Psoas muscle (tissue), 8 donors: ENCODE results near the gene VDAC1. TPM values are rescaled to one million over a fixed set of nuclear protein-coding genes. Genes with fewer than 3 reads are reported as not detected.

ENCODE experiments used
- ATAC-seq, 4 donors: fragments of 200-7000 bp; cut with Tn5 transposase; one replicate each; pipeline ENCODE4 v1.9.1; 2020; ENCODE audit warnings: moderate library complexity in 3 of 4, mild to moderate bottlenecking in 2 of 4
- DNase-seq, 2 donors: peaks; one replicate each; pipeline ENCODE4 v3.0.0-alpha.2; 2020
- H3K27ac ChIP-seq: fragments of 200-600 bp; one replicate; pipeline ENCODE4 v1.8.0; 2022
- H3K27me3 ChIP-seq, 3 donors: fragments of 200-600 bp in 1 of 3; one replicate each; pipeline versions ENCODE4 v1.6.1 to v1.8.0; 2013 to 2022; ENCODE audit warnings: low read length in 2 of 3, mild to moderate bottlenecking in 2 of 3, moderate library complexity in 1 of 3; ENCODE audit not compliant: insufficient read depth in 3 of 3
- H3K36me3 ChIP-seq, 2 donors: fragments of 200-600 bp in 1 of 2; one replicate each; pipeline versions ENCODE4 v1.6.1 to v1.8.0; 2013 to 2022; ENCODE audit warnings: low read depth in 1 of 2, mild to moderate bottlenecking in 1 of 2, moderate library complexity in 1 of 2; ENCODE audit not compliant: insufficient read depth in 1 of 2
- H3K4me1 ChIP-seq: fragments of 200-600 bp; one replicate; pipeline ENCODE4 v1.8.0; 2022
- H3K4me3 ChIP-seq: fragments of 200-600 bp; one replicate; pipeline ENCODE4 v1.8.0; 2022; ENCODE audit warnings: mild to moderate bottlenecking
- H3K9me3 ChIP-seq: fragments of 200-600 bp; one replicate; pipeline ENCODE4 v1.8.0; 2022
- WGBS, 3 donors: extraction: QIAGEN DNeasy Blood & Tissue Kit; methylation state at CpG; one replicate each; pipeline versions ENCODE4 v1.1.6 to v1.1.7; 2013; 5-methylcytosine and 5-hydroxymethylcytosine counted together
- intact Hi-C, 2 donors: fragments of 100-400 bp; cut with DNase I; formaldehyde crosslinking; loops; one replicate each; pipeline versions ENCODE4 v1.11.0 to v1.14.2; 2022
- polyA plus RNA-seq, 3 donors: library from polyadenylated mRNA; stranded (reverse); fragments of 200-250 nt; gene quantifications; one replicate each; pipeline ENCODE4 v1.2.3, GENCODE V29; 2013
- total RNA-seq, 4 donors: library from RNA; stranded (reverse); fragmentation: NEBNext Ultra II Directional in 2 of 4; extraction: Animal tissue kit (Norgen Biotek cat#: 25700) in 2 of 4; gene quantifications; one replicate each; pipeline versions ENCODE4 v1.2.1 to v1.2.4, GENCODE V29; 2021 to 2023
- TF ChIP-seq, protein P1 (sequence below): fragments of 200-600 bp; IDR thresholded peaks from one replicate; pipeline ENCODE4 v1.8.0; 2022; ENCODE audit warnings: antibody characterized with exemption
- donor health status: healthy with polysubstance abuse.
- donor health status: DM: no; HTN: no; CAD: no; lungs with moderate emphysema.
- donor health status: Bipolar disorder and iron deficiency.
- donor health status: healthy.
- donor health status: DM: yes; HTN: yes; CAD: no.
- donor health status: DM: no; HTN: no; CAD: no.
- donor health status: DM: no; HTN: no; CAD: no.
- donor health status: DM: yes; HTN: yes; CAD: no.

Gene VDAC1
- total and polyA plus RNA-seq, 7 donors: 389 to 592 (median 525) TPM

- WGBS, 3 donors: 88 to 89% (median 89%) methylated on average over 7 of the region's 7 CpGs
- H3K9me3 ChIP-seq: no peaks in the 10 kb centered on the region
- H3K4me3 ChIP-seq: no peak overlapping the region
- ATAC-seq: no peak
- intact Hi-C loops: no loop called here
- no peaks in the 10 kb centered on the region for H3K27me3 ChIP-seq
- peaks cover 0 to 12% of the 10 kb centered on the region in 2 donors for H3K36me3 ChIP-seq
- peaks cover 15% of the 10 kb centered on the region for H3K4me1 ChIP-seq
- DNase-seq: no peak
- TF ChIP-seq, protein P1, sequence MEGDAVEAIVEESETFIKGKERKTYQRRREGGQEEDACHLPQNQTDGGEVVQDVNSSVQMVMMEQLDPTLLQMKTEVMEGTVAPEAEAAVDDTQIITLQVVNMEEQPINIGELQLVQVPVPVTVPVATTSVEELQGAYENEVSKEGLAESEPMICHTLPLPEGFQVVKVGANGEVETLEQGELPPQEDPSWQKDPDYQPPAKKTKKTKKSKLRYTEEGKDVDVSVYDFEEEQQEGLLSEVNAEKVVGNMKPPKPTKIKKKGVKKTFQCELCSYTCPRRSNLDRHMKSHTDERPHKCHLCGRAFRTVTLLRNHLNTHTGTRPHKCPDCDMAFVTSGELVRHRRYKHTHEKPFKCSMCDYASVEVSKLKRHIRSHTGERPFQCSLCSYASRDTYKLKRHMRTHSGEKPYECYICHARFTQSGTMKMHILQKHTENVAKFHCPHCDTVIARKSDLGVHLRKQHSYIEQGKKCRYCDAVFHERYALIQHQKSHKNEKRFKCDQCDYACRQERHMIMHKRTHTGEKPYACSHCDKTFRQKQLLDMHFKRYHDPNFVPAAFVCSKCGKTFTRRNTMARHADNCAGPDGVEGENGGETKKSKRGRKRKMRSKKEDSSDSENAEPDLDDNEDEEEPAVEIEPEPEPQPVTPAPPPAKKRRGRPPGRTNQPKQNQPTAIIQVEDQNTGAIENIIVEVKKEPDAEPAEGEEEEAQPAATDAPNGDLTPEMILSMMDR: no peak
- H3K27ac ChIP-seq: no peak overlapping the region
These were observed 53.8 kb downstream of the VDAC1 start for GRCh38 chr5:133950821-133951612.

DNA sequence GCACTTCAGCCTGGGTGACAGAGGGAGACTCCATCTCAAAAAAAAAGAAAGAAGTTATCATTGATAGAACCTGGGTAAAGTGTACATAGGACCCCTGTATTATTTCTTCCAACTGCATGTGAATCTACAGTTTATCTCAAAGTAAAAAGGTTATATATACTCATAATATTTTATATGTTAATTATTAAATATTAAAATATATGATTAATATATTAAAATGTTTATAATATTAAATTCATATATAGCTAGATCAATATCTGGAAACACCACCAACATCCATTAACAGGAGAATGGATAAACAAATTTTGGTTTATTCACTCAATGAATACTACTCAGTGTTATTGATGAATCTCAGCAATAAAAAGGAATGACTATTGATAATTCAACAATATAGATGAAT lies 56.1 kb downstream of the VDAC1 start:
- H3K27me3 ChIP-seq: no peaks in the 10 kb centered on the region
- H3K9me3 ChIP-seq: no peaks in the 10 kb centered on the region
- no peak for ATAC-seq
- no peak overlapping the region for H3K4me3 ChIP-seq
- TF ChIP-seq, protein P1: no peak
- DNase-seq: no peak
- H3K36me3 ChIP-seq: no peaks in the 10 kb centered on the region
- peaks cover 15% of the 10 kb centered on the region for H3K4me1 ChIP-seq
- H3K27ac ChIP-seq: no peak overlapping the region
- intact Hi-C loops: loop anchor here in 1 of 2 donors (10.0 kb wide), 1 partner anchor 524 kb away; no protein-coding TSS in a partner anchor

DNA sequence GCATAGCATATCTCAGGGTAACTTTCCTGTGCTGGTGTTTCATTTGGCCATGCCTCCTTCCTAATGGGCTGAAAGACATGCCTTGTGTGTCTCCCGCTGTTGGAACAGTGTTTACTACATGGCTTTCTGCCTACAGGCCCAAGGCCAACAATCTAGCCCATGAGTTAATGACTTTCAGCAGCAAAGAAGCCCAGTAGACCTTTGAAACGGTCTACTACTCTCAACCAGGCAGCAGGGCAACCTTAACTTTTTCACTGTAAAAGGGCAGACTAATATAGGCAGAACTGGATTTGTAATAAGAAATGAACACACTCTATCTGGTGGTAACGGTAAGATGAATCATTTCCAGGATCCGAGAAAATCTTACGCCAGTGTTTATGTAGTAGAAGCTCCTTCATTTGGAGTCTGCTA lies 57.3 kb downstream of the VDAC1 start:
- DNase-seq (no peak), ATAC-seq (no peak)
- Histone ChIP-seq H3K27ac (no peak overlapping the region), H3K36me3 (no peaks in the 10 kb centered on the region), H3K27me3 (no peaks in the 10 kb centered on the region), H3K4me1 (peaks cover 6% of the 10 kb centered on the region), H3K9me3 (no peaks in the 10 kb centered on the region), H3K4me3 (no peak overlapping the region)
- intact Hi-C loops: loop anchor here in 1 of 2 donors (10.0 kb wide), 1 partner anchor 523 kb away; no protein-coding TSS in a partner anchor
- WGBS, 3 donors: 58 to 76% (median 61%) methylated on average over 5 of the region's 5 CpGs
- TF ChIP-seq, protein P1: no peak

DNA sequence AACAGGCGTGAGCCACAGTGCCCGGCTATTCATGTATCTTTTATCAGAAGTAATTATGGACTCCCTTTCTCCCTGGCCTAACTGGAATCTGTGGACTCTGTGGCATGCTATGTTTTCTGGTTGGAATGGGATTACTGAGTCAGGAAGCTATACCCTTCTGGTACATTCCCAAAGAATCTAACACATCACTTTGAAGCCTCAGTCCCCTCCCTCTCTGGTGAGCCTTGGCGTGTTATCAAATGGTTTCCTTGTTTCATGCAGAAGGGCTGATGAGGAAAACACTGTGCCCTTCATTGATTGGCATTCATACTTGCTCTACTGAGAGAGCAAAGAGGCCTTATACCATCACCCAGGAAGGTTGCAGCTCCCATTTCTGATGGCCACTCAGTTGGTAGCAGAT lies 59.2 kb downstream of the VDAC1 start:
- 93 to 98% (median 95%) methylated on average over 3 of the region's 3 CpGs for WGBS, 3 donors

More for the DNA sequence above, 59.2 kb downstream of the VDAC1 start:
- no peak for ATAC-seq
- H3K4me1 ChIP-seq: no peaks in the 10 kb centered on the region
- intact Hi-C loops: loop anchor here in 1 of 2 donors (10.0 kb wide), 1 partner anchor 521 kb away; no protein-coding TSS in a partner anchor
- no peaks in the 10 kb centered on the region for H3K36me3 ChIP-seq
- no peaks in the 10 kb centered on the region for H3K27me3 ChIP-seq
- DNase-seq: no peak
- TF ChIP-seq, protein P1: no peak
- no peaks in the 10 kb centered on the region for H3K9me3 ChIP-seq
- H3K4me3 ChIP-seq: no peak overlapping the region
- H3K27ac ChIP-seq: no peak overlapping the region
